Activated T-cell treated with anti-CD3 and anti-CD28 coated beads for 1 hour (primary cell): ENCODE results near the gene GALNT11.

Experiments used
- DNase-seq: peaks from one replicate; pipeline ENCODE4 v3.0.0-alpha.2; 2020; ENCODE audit warnings: low read depth

GALNT11 gene

DNA sequence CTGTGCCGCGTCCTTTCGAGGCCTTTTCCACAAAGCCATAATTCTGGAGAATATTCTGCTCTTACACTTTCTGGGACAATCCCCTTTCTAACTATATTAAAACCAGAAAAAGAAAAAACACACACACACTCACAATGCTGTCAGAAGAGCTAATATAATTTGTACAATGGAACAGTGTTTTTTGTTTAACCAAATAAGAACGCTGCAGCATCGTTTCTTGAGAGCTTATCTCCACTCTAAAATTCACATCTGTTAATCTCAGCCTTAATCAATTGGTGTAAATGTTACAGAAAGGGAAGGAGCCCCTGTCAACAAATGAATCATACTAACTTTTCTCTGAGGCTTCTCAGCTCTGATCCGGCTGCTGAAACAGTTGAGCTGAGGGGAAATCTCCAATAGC is 123.9 kb downstream of the GALNT11 start:
- no peak for DNase-seq

DNA sequence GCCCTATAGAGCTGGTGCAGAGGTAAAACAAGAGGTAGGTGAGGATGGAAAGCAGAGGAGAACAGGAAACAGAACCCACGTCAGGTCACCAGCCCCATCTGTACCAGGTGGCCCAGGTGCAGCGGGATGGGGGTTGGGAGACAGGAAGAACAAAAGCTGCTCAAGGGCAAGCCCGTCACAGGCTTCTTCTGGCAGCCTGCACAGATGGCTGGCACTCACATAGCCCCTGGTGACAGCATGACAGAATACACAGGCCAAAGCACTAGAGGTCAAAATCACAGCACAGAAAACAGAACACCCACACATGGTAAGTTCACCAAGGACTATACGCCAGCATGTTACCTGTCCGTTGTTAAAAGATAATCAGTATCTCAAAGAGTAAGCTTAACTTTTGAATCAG is 126.8 kb downstream of the GALNT11 start:
- DNase-seq = no peak

DNA sequence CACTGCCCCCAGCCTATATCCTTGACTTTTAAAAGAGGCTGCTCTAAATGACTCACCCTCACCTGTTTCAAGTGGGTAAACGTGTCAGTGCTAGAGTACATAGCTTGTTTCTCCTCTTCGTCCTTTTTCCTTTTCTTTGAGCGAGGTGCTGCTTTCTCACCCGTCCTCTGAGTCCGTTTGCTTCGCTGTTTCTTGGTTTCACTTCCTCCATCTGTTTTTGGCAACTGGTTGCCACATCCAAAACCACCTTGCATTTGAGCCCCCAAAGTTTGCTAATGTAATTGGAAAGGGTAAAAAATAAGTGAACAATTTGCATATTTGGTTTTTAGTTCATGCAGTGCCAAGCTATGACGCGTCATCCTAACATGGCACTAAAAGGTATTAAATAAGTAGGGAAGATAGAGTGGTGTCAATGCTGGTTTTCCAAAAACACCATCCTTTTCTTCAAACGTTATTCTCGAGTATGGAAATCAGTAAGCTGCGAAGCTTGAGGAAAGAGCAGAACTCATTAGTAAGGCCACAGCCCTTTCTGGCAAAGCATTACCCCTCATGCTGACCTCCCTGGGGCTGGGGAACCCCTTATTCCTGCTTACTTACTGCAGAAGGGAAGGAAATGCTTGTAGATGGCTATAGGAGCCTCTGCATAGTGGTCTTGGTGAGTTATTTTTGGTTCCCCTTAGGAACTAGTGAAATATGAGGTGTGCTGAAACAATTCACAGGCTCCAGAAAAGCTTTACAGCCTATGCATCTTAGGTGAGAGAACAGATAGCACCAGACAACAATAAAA is 133.5 kb downstream of the GALNT11 start:
- DNase-seq = no peak

DNA sequence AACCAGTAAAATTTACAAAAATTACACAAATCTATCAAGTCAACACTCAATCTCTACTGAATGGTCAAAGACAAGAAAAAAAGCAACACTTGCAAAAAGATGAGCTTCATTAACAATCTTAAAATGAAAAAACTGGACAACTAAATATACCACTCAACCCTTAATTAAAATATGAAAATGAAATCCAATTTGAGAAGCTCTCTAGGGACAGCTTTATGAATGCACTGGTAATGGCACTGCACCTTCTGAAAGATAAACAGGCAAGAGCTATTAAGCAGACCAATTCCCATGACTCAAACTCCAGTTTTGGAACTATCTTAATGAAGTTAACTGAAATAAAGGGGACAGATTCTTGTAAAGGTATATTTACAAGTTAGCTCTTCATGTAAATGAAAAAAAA is 135.7 kb downstream of the GALNT11 start:
- DNase-seq = no peak

DNA sequence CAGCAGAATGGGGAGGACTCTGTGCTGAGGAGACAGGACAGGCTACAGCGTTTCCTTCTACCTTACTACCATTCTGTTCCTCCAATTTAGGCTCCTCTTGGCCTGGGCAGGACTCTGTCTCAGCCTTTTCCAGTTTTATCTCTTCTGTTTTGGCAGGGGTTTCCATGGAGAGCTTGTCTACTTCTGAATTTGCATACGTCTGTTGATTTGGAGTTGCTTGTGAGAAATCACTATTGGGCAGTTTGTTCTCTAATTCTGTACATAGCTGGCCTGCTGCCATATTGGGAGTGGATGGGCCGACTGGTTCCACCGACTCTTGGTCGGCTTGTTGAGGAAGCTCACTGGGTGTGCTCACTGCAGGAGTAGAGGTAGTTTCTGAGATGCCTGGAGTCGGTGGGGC is 136.8 kb downstream of the GALNT11 start:
- DNase-seq = no peak
